ENCODE measurements around the gene NINJ2.

GRCh38 chr12:678747-679712, 15.8 kb upstream of the NINJ2 start:
- no peak for TF ChIP-seq EZH2 (IDR thresholded peaks at IDR 0.05; ENCODE audit: insufficient read depth, poor library complexity, severe bottlenecking)
- no peak for TF ChIP-seq EZH2phosphoT487 (IDR thresholded peaks at IDR 0.05; ENCODE audit: insufficient read depth, low read depth)

Measured in GM23248 (cell line).